CD4-positive, alpha-beta T cell treated with Interleukin-4 for 1 hour (primary cell): ENCODE measurements around the gene SYNGAP1.
"Not testable (repeated sequence)": the region's sequence is repeated elsewhere in the genome, so short reads cannot be mapped to it uniquely, and the experiment has no call there.

Experiments
- DNase-seq, 2 donors: peaks; one replicate each; pipeline ENCODE4 v3.0.0-alpha.2; 2020 to 2022

Gene SYNGAP1

GRCh38 chr6:33440649-33441309, 20.9 kb downstream of the SYNGAP1 start:
- no peak for DNase-seq

DNA sequence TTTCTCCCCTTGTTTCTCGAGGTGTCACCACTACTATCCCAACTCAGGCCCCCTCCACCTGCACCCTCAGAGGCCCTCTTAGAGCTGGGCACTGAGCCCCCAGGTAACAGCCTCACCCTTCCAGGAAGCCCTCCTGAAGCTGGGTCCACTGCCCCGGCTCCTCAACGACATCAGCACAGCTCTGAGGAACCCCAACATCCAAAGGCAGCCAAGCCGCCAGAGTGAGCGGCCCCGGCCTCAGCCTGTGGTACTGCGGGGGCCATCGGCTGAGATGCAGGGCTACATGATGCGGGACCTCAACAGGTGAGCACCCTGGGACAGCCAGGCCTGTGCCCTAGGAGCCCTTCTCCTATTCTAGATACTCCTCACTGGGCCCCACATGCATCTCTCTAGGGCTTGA, 21.6 kb downstream of the SYNGAP1 start:
- no peak for DNase-seq

DNA sequence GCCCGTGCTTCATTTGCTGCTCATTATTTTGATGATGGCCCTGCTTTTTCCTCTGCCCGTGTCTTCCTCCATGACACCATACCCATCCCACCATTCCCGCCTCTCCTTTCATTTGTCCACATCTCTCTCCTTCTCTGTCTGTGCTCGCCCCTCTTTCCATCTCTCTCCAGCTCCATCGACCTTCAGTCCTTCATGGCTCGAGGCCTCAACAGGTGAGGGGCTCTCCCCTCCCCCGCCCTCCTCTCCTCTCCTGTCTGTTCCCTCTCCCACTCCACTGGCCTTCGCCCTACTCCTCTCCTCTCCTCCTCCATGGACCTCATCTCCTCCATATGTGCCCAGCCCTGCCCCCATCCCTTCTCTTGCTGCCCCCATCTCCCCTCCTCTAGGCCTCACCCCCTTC, 22.4 kb downstream of the SYNGAP1 start:
- DNase-seq = no peak

DNA sequence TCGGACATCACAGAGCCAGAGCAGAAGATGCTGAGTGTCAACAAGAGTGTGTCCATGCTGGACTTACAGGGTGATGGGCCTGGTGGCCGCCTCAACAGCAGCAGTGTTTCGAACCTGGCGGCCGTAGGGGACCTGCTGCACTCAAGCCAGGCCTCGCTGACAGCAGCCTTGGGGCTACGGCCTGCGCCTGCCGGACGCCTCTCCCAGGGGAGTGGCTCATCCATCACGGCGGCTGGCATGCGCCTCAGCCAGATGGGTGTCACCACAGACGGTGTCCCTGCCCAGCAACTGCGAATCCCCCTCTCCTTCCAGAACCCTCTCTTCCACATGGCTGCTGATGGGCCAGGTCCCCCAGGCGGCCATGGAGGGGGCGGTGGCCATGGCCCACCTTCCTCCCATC, 23.2 kb downstream of the SYNGAP1 start:
- no peak for DNase-seq

DNA sequence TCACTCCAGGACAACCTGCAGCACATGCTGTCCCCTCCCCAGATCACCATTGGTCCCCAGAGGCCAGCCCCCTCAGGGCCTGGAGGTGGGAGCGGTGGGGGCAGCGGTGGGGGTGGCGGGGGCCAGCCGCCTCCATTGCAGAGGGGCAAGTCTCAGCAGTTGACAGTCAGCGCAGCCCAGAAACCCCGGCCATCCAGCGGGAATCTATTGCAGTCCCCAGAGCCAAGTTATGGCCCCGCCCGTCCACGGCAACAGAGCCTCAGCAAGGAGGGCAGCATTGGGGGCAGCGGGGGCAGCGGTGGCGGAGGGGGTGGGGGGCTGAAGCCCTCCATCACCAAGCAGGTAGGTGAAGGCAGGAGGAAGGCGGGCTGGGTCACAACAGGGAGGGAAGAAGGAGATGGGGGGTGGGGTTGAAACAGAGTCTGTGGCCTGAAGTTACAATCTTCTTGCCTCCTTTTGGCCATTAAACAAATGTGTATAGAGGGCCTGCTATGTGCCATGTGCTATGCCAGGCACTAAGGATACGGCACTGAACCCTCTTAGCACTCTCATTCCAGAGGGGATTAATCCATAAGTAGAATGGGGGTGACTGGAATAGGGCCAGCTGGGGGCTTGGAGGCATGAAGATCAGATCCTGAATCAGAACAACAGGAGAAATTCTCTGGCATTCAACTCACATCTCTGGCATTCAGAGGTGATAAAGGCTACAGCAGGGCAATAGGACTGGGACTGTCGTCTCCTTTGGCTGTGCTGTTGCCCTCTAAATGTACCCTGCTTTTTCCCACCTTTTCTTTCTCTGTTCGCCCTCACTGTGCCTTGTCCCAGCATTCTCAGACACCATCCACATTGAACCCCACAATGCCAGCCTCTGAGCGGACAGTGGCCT, 24.0 kb downstream of the SYNGAP1 start:
- DNase-seq = no peak

- no peak for DNase-seq
Observed at GRCh38 chr6:33445119-33445603, 25.3 kb downstream of the SYNGAP1 start.

GRCh38 chr6:33446356-33446755, 26.5 kb downstream of the SYNGAP1 start:
- no peak for DNase-seq

GRCh38 chr6:33450434-33450833, 30.6 kb downstream of the SYNGAP1 start:
- no peak for DNase-seq

- DNase-seq = no peak
Observed at GRCh38 chr6:33451606-33452005, 31.7 kb downstream of the SYNGAP1 start.

DNA sequence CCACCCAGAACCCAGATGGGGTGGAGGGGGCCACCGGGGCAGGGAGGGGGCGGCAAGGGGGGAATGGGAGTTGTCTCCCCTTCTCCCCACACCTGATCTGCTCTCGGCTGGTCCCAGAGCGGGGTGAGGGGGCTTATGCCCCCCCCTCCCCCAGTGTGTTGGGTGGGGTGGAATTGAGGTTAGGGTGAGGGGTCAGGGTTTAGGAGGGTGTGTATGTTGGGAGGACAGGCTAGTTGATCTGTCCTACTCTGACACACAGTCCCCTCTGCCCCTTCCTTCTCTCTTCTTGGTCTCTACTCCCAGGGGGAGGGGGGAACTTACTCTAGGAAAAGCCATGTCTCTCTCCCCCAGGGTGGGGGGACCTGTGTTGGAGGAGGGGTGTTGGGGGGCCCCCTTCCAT, 32.6 kb downstream of the SYNGAP1 start:
- DNase-seq = no peak

GRCh38 chr6:33453393-33454008, 33.6 kb downstream of the SYNGAP1 start:
- DNase-seq = peak in 1 of 2 donors; percentile 13

GRCh38 chr6:33454009-33454946, 34.4 kb downstream of the SYNGAP1 start, which contains the start of gene ZBTB9:
Gene ZBTB9 (plus strand): TSS chr6:33454576. CDS start chr6:33455101, 525 bp downstream.
- DNase-seq = peak; percentile 96 to 97

- DNase-seq = no peak
Observed at GRCh38 chr6:33455051-33455450, 35.2 kb downstream of the SYNGAP1 start.

GRCh38 chr6:33456156-33456555, 36.3 kb downstream of the SYNGAP1 start:
- DNase-seq = no peak

- no peak for DNase-seq
Observed at GRCh38 chr6:33458676-33459075, 38.8 kb downstream of the SYNGAP1 start.

DNA sequence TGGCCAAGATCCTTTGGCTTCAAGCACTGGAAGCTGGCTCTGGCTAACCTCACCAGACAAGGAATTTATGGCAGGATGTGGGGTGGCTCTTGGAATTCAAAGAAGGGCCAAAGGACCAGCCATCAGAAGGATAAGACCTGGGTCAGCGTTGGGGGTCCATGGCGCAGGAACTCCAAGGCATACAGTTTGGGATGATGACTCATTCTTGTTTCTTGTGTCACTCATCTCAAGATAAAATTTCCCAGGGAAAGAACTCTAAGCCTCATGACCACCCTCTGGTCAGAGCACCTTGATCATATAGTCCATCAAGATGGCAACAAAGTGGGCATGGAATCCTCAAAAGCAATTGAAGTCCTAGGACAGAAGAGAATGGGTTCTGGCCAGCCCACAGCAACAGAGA, 39.4 kb downstream of the SYNGAP1 start:
- no peak for DNase-seq

GRCh38 chr6:33466075-33466735, 46.3 kb downstream of the SYNGAP1 start:
- no peak for DNase-seq

- no peak for DNase-seq
Observed at GRCh38 chr6:33467091-33467490, 47.2 kb downstream of the SYNGAP1 start.

- DNase-seq = no peak
Observed at GRCh38 chr6:33469661-33470060, 49.8 kb downstream of the SYNGAP1 start.

- no peak for DNase-seq
Observed at GRCh38 chr6:33477864-33478263, 58.0 kb downstream of the SYNGAP1 start.

GRCh38 chr6:33481192-33481591, 61.3 kb downstream of the SYNGAP1 start:
- peak in 1 of 2 donors; percentile 22 for DNase-seq

- DNase-seq = not testable (repeated sequence)
Observed at GRCh38 chr6:33482620-33483019, 62.8 kb downstream of the SYNGAP1 start.
